Fibroblast of skin of scalp (primary cell): ENCODE measurements around the gene PPP2R5B.
A peak's percentile ranks its signal among the peaks of the same experiment; 100 is the strongest.

Source experiments
- DNase-seq: peaks from one replicate; pipeline ENCODE4 v3.0.0-alpha.2; 2013

PPP2R5B gene

GRCh38 chr11:64888729-64889511 lies 35.6 kb upstream of the PPP2R5B start:
- no peak for DNase-seq

- DNase-seq, result no peak
Observed at GRCh38 chr11:64890522-64890939, 34.0 kb upstream of the PPP2R5B start.

GRCh38 chr11:64891215-64891848 lies 33.2 kb upstream of the PPP2R5B start:
- no peak for DNase-seq

GRCh38 chr11:64891880-64892279 lies 32.6 kb upstream of the PPP2R5B start:
- no peak for DNase-seq

- no peak for DNase-seq
Observed at GRCh38 chr11:64892411-64892831, 32.1 kb upstream of the PPP2R5B start.

- DNase-seq, result no peak
Observed at GRCh38 chr11:64892838-64893193, 31.7 kb upstream of the PPP2R5B start.

GRCh38 chr11:64893194-64894069 lies 31.1 kb upstream of the PPP2R5B start:
- DNase-seq, result no peak

- DNase-seq, result peak; percentile 76
Observed at GRCh38 chr11:64894070-64894811, 30.2 kb upstream of the PPP2R5B start.

- no peak for DNase-seq
Observed at GRCh38 chr11:64894812-64895452, 29.6 kb upstream of the PPP2R5B start.

GRCh38 chr11:64896448-64897022 lies 28.0 kb upstream of the PPP2R5B start:
- DNase-seq, result no peak

GRCh38 chr11:64897381-64898075 lies 27.0 kb upstream of the PPP2R5B start:
- no peak for DNase-seq

GRCh38 chr11:64898076-64898445 lies 26.4 kb upstream of the PPP2R5B start:
- DNase-seq, result no peak

GRCh38 chr11:64898541-64898940 lies 25.9 kb upstream of the PPP2R5B start:
- DNase-seq, result no peak

- DNase-seq, result no peak
Observed at GRCh38 chr11:64900263-64900678, 24.2 kb upstream of the PPP2R5B start.

GRCh38 chr11:64900774-64901173 lies 23.7 kb upstream of the PPP2R5B start:
- no peak for DNase-seq

GRCh38 chr11:64902102-64902900 lies 22.2 kb upstream of the PPP2R5B start:
- DNase-seq, result no peak

GRCh38 chr11:64903291-64903833 lies 21.1 kb upstream of the PPP2R5B start:
- DNase-seq, result no peak

- no peak for DNase-seq
Observed at GRCh38 chr11:64905516-64906313, 18.8 kb upstream of the PPP2R5B start.

- DNase-seq, result no peak
Observed at GRCh38 chr11:64906314-64906635, 18.2 kb upstream of the PPP2R5B start.
